ENCODE results near the gene TSHZ2. TPM values are rescaled to one million over a fixed set of nuclear protein-coding genes. Genes with fewer than 3 reads are reported as not detected.

TSHZ2 gene
- total RNA-seq, 1 donor from 2014 or later: 12.6 TPM

DNA sequence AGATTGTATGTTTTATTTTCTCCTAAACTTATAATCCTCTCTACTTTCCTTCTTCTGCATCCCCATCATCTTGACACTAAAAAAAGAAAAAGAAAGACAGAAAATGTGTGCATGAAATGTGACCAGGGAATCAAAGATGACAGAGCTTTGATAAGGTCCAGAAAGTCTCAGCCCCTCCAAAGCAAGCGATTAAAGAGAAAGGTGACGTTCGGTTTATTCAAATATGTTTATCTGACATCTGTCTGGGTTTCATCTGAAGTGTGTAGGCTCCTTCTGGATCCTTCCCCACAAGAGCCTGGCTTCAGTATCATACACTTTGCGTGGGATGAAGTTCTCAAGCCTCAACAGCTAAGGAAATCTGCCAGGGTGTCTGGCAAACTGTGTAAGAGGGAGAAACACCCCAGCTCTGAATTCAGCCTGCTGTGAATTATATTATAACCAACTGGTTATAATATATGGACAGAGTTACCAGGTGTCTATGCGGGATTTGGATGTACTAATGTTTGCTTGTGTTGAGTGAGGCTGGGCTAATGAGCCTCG lies 358.5 kb downstream of the TSHZ2 start:
- intact Hi-C loops (cut with DNase I): no loop called here
- no peaks in the 10 kb centered on the region for H3K36me3 ChIP-seq
- TF ChIP-seq, protein P1, sequence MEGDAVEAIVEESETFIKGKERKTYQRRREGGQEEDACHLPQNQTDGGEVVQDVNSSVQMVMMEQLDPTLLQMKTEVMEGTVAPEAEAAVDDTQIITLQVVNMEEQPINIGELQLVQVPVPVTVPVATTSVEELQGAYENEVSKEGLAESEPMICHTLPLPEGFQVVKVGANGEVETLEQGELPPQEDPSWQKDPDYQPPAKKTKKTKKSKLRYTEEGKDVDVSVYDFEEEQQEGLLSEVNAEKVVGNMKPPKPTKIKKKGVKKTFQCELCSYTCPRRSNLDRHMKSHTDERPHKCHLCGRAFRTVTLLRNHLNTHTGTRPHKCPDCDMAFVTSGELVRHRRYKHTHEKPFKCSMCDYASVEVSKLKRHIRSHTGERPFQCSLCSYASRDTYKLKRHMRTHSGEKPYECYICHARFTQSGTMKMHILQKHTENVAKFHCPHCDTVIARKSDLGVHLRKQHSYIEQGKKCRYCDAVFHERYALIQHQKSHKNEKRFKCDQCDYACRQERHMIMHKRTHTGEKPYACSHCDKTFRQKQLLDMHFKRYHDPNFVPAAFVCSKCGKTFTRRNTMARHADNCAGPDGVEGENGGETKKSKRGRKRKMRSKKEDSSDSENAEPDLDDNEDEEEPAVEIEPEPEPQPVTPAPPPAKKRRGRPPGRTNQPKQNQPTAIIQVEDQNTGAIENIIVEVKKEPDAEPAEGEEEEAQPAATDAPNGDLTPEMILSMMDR (IDR thresholded peaks at IDR 0.05): no peak
- H3K27me3 ChIP-seq (ENCODE audit: low read depth): no peaks in the 10 kb centered on the region
- H3K4me1 ChIP-seq: no peaks in the 10 kb centered on the region
- H3K27ac ChIP-seq: no peak overlapping the region
- no peaks in the 10 kb centered on the region for H3K9me3 ChIP-seq
- no peak for ATAC-seq
- DNase-seq: no peak
- no peak overlapping the region for H3K4me3 ChIP-seq

DNA sequence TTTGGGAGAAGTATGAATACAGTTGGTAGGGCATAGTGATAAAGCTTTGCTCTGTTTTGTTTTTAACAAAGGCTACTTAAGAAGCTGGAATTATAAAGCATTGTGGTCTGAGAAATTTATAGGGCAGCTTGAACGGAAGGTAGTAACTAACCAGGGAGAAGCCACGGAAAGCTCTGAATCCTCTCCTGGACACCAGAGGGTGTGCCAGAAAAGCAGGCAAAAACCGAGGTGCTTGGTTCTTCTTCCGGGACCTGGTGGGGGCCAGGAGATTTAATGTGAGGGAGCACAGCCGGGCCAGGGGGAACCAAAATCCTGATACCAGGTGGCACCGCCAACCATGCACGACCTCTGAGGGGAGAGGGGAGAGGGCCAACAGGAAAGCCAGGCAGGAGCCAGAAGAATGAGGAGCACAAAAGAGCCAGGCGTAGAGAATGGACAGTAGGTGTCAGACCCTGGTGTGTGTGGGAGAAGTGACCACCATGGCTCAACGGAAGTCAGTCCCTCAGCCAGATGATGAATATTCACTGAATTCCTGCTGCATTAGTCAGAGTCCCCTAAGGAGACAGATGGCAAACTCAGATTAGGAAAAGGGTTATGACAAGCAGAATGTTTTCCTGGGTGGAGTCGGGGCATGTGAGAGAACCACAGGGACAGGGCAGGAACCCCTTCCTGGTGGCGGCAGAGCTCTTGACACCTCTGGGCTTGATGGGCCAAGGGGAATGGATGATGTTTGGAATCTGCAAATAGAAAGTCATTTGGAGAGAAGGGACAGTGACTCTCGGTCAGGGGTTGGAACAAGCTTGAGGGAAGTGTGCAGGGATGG lies 359.2 kb downstream of the TSHZ2 start:
- H3K27ac ChIP-seq: no peak overlapping the region
- no peaks in the 10 kb centered on the region for H3K9me3 ChIP-seq
- DNase-seq: no peak
- ATAC-seq: no peak
- no peak overlapping the region for H3K4me3 ChIP-seq
- no peaks in the 10 kb centered on the region for H3K4me1 ChIP-seq
- no peaks in the 10 kb centered on the region for H3K36me3 ChIP-seq
- TF ChIP-seq, protein P1 (IDR thresholded peaks at IDR 0.05): no peak
- no peaks in the 10 kb centered on the region for H3K27me3 ChIP-seq (ENCODE audit: low read depth)
- intact Hi-C loops (cut with DNase I): no loop called here

DNA sequence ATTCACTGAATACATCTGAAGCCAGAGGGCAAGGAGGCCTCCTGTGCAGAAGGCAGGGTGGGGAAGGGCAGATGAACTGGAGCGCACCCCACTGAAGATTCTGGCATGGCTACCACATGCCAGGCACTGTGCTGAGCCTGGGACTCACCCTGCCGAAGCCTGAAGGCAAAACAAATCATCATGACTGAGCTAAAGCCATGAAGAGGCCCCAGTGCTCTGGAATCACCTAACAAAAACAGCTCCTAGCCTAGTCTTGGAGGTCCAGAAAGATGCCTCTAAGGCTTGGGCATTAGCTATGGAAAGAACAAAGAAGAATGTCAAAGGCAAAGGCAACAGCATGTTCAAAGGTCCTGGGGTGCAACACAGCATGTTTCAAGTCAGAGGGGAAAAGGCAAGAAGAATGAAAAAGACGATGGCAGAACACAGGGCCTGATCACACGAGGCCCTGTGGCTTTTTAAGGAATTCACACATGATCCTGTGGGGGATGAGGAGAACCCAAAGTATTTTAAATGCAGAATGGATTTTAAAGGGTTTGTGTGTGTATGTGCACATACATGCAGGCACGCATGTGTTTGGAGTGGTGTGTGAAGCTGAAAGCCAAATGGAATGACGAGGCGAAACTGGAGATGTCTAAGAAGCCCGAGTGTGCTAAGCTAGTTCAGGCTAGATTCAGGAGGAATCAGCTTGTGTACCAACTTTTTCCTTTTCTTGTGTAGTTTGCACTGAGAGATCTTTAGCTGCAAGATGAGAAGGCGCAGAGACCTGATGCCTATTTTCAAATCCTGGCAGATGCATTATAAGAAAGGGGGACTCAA lies 360.1 kb downstream of the TSHZ2 start:
- Histone ChIP-seq H3K27ac (no peak overlapping the region), H3K9me3 (no peaks in the 10 kb centered on the region), H3K4me3 (no peak overlapping the region), H3K36me3 (no peaks in the 10 kb centered on the region), H3K4me1 (no peaks in the 10 kb centered on the region), H3K27me3 (ENCODE audit: low read depth) (no peaks in the 10 kb centered on the region)
- no peak for ATAC-seq
- DNase-seq: no peak
- intact Hi-C loops (cut with DNase I): no loop called here
- TF ChIP-seq, protein P1 (IDR thresholded peaks at IDR 0.05): no peak

DNA sequence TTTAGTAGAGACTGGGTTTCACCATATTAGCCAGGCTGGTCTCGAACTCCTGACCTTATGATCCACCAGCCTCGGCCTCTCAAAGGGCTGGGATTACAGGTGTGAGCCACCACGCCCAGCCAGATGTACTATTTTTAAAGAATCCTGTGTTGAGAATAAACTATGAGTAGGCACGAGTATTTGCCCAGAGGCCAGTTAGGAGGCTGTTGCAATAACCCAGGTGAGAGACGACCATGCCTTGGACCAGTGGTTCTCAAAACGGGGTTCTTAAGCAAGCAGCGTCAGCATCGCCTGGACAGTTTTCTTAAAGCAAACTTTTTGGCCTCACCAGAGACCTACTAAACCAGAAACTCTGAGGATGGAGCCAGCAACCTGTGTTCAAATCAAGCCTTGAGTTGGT lies 362.7 kb downstream of the TSHZ2 start:
- no peaks in the 10 kb centered on the region for H3K36me3 ChIP-seq
- no peak overlapping the region for H3K4me3 ChIP-seq
- H3K9me3 ChIP-seq: no peaks in the 10 kb centered on the region
- intact Hi-C loops (cut with DNase I): no loop called here
- no peak for ATAC-seq
- H3K4me1 ChIP-seq: no peaks in the 10 kb centered on the region
- TF ChIP-seq, protein P1 (IDR thresholded peaks at IDR 0.05): no peak
- no peak overlapping the region for H3K27ac ChIP-seq
- no peak for DNase-seq
- no peaks in the 10 kb centered on the region for H3K27me3 ChIP-seq (ENCODE audit: low read depth)

DNA sequence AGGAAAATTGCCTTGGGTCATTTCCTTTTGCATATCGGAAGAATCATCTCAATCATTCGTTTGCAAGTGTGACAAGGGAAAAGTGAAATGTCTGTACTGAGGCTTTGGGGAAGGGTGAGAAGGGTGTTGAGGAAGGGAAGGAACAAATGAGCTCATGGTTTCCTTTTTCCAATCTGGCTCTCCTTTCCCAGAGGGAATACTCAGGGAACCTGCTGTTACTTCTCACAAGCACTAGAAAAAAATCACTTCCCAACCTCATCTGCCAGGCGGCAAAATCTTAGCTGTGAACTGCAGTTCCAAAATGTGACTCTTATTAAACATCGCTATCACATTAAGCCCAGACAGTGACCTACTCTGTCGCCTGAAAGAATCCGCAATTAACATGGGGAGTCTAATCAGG lies 363.4 kb downstream of the TSHZ2 start:
- Histone ChIP-seq H3K4me1 (no peaks in the 10 kb centered on the region), H3K36me3 (no peaks in the 10 kb centered on the region), H3K4me3 (no peak overlapping the region), H3K27ac (no peak overlapping the region), H3K27me3 (ENCODE audit: low read depth) (no peaks in the 10 kb centered on the region), H3K9me3 (no peaks in the 10 kb centered on the region)
- TF ChIP-seq, protein P1 (IDR thresholded peaks at IDR 0.05): no peak
- no peak for DNase-seq
- no peak for ATAC-seq
- intact Hi-C loops (cut with DNase I): no loop called here
